ENCODE measurements around the gene SEC23IP.

SEC23IP gene

DNA sequence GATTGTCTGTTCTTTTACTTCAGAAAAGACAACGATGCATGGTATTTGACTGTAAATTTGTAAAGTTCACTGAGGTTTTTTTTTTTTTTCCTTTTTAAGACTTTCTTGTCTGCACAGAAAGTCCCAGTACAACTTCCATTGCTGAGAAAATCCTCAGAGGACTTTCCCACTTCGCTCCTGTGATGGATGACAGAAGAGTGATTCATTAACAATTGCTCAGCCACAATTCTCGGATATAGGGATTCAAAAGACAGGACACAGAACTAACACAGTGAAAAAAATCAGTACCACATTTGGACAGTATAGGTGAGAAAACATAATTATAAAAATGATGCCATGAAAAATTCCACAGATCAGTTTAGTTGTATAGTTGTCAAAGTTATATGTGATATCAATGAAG is 48.0 kb downstream of the SEC23IP start:
- DNase-seq (ENCODE audit: low read depth) = no peak

GRCh38 chr10:119942973-119943372 is 50.4 kb downstream of the SEC23IP start:
- no peak for DNase-seq (ENCODE audit: low read depth)

DNA sequence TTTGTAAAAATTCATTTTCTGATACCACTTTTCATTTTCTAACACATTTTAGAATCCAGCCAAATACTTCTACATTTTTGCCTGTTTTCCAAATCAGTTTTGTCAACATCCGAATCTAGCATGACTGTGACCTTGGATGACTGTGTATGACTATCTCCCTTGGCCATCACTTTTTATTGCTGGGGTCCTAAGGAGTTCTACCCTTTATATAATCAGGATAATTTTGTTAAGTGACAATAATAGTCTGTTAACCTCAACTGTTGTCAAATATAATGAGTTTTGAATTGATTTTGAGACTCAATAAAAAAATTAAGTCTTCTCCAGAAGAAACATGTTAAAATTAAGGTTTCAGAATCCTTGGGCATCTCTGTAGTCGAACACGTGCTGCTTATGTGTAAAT is 53.3 kb downstream of the SEC23IP start:
- no peak for DNase-seq (ENCODE audit: low read depth)

GRCh38 chr10:119947300-119947699 is 54.8 kb downstream of the SEC23IP start:
- DNase-seq (ENCODE audit: low read depth) = no peak

GRCh38 chr10:119957451-119957850 is 64.9 kb downstream of the SEC23IP start:
- DNase-seq (ENCODE audit: low read depth) = no peak

- DNase-seq (ENCODE audit: low read depth) = no peak
These were observed 70.3 kb downstream of the SEC23IP start for GRCh38 chr10:119962837-119963236.

- DNase-seq (ENCODE audit: low read depth) = no peak
These were observed 74.5 kb downstream of the SEC23IP start for GRCh38 chr10:119967066-119967465.

GRCh38 chr10:119969609-119970008 is 77.1 kb downstream of the SEC23IP start:
- no peak for DNase-seq (ENCODE audit: low read depth)

- no peak for DNase-seq (ENCODE audit: low read depth)
These were observed 77.6 kb downstream of the SEC23IP start for GRCh38 chr10:119970107-119970506.

DNA sequence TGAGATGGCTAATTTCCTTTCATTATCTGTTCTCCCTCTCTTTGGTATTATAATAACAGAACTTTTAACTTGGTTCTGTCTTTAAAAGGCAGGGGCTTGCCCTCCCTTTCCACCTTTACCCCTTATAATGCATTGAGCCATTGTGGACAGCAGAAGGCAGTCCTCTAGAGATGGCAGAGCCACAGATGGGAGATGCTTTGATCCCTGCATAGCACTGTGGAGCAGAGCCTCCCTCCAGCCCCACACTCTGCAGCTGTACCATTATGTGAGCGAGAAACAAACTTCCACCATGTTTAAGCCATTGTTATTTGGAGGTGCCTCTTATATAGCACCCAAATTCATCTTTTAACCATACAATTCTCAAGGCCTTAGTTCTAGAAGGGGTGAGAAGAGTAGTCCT is 78.4 kb downstream of the SEC23IP start:
- no peak for DNase-seq (ENCODE audit: low read depth)

DNA sequence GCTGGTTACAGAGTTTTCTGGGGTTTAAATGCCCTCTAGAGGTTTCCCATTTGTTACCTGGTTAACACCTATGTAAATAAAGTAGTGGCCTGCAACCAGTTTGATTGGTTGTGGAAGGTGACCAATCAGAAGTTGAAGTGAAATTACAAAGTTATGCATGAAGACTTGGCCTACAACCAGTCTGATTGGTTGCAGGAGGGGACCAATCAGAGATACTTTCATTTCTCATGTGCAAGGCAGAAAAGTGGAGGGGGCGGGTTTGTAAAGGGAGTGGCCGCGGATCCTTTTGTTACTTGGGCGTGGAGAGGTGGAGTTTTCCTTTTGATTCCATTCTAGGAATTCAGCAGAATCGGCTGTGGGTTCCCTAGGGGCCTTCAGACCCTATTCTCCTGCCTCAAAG is 80.8 kb downstream of the SEC23IP start:
- no peak for DNase-seq (ENCODE audit: low read depth)

DNA sequence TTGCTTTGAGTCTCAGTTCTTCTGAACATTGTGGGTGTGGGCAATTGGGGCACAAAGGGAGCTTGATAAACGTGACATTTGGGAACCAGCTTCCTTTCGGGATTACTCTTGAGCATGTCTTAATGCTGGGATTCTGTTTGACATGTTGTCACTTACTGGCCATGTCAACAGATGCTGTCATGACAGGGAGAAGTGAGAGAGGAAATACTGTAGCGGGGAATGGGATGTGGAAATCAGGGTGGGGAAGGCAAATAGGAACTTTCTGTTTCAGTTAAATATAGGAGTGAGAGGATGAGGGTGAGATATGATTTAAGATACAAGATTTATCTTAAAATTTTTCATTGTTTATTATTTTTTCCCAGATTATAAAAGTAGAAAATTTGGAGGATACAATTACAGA is 83.9 kb downstream of the SEC23IP start:
- no peak for DNase-seq (ENCODE audit: low read depth)

- no peak for DNase-seq (ENCODE audit: low read depth)
These were observed 88.6 kb downstream of the SEC23IP start for GRCh38 chr10:119980956-119981750.

- no peak for DNase-seq (ENCODE audit: low read depth)
These were observed 89.3 kb downstream of the SEC23IP start for GRCh38 chr10:119981826-119982225.

GRCh38 chr10:119988333-119988732 is 95.8 kb downstream of the SEC23IP start:
- no peak for DNase-seq (ENCODE audit: low read depth)

GRCh38 chr10:119989966-119990365 is 97.4 kb downstream of the SEC23IP start:
- DNase-seq (ENCODE audit: low read depth) = no peak

DNA sequence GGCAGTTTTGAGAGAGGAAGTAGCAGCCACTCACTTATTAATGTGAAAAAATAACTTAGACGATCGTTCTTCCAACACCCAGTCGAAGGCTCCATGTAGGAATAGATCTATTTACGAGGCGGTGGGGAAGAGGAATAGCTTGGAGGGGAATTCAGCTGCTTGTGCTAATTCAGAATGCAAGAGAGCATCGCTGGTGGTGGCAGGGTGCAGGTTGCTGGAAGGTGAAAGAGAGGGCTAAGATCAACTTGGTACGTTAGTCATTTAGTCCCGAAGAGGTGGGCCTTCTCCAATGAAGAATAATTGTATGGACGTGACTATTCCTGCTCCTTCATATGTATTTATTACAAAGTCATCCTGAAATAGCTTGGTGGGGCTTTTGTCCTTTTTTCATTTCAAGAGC is 98.5 kb downstream of the SEC23IP start:
- no peak for DNase-seq (ENCODE audit: low read depth)

DNA sequence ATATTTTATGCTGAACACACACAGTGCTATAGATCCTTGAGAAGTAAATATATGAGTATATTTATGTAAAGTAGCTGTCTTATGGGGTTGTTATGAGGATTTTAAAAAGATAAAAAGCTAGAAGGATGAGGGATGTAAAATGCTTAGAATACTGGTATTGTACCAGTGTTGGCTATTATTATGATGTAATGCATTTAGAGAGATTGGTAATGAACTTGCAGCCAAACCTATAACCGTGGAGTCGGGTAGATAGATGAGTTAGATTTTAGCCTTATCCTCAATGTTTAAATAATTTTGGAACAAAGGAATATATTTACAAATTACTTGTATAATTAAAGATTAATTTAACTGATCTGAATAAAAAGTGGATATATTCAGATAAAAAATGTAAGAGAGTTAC is 99.3 kb downstream of the SEC23IP start:
- DNase-seq (ENCODE audit: low read depth) = no peak
